ENCODE data around the gene AK1.

DNA sequence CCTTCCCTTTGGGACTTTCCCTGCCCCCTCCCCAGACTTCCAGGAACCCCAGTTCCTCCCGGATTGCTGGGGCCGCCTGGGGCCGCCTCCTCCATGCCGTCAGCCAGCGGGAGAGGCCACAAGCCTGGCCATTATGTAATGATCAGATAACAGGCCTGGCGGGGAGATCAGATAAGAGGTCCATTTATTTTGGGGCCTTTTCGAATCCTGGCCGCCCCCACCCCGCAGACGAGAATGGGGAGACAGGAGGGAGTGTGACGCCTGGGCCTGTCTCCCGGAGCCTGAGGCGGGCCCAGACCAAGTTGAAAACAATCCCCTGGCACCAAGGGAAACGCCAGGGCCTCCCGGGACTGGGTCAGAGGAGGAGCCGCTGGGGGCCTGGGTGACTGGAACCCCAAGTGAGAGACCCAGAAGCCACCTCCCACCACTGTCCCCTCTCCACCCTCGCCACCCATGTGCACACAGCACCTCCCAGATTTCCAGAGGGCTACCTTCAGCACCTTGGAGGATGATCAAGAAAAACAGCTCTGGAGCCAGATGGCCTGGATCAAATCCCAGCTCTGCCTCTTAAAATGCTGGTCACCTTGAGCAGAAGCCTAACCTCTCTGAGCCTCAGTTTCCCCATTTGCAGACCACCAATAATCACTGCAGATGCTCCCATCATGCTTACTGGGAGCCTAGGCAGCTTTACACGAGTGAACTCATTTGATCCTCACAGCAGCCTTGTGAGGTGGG, 30.9 kb downstream of the AK1 start:
- TF ChIP-seq, protein P1, sequence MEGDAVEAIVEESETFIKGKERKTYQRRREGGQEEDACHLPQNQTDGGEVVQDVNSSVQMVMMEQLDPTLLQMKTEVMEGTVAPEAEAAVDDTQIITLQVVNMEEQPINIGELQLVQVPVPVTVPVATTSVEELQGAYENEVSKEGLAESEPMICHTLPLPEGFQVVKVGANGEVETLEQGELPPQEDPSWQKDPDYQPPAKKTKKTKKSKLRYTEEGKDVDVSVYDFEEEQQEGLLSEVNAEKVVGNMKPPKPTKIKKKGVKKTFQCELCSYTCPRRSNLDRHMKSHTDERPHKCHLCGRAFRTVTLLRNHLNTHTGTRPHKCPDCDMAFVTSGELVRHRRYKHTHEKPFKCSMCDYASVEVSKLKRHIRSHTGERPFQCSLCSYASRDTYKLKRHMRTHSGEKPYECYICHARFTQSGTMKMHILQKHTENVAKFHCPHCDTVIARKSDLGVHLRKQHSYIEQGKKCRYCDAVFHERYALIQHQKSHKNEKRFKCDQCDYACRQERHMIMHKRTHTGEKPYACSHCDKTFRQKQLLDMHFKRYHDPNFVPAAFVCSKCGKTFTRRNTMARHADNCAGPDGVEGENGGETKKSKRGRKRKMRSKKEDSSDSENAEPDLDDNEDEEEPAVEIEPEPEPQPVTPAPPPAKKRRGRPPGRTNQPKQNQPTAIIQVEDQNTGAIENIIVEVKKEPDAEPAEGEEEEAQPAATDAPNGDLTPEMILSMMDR (conservative IDR thresholded peaks at IDR 0.05; ENCODE audit: low read length): no peak
- TF ChIP-seq EZH2phosphoT487 (IDR thresholded peaks at IDR 0.05; ENCODE audit: borderline replicate concordance): no peak

Data from Loucy (cell line).